Keratinocyte (primary cell): ENCODE data around the gene ZFP62. TPM values are rescaled to one million over a fixed set of nuclear protein-coding genes. Genes with fewer than 3 reads are reported as not detected.

ENCODE experiments used
- DNase-seq: peaks from one replicate; pipeline ENCODE4 v3.0.0-alpha.2; 2011; ENCODE audit warnings: low read depth, missing footprints, low spot score
- FAIRE-seq: peaks from 2 replicates; lab custom pipeline; 2011; peaks lifted over from hg19 to GRCh38; lab: Jason Lieb, UNC
- H2AFZ ChIP-seq: 2 replicates; pipeline ENCODE4 v1.6.0; 2012; ENCODE audit warnings: low read length, control low read depth, inconsistent platforms; ENCODE audit not compliant: control insufficient read depth
- H3K27ac ChIP-seq: 2 replicates; pipeline ENCODE4 v1.5.1; 2011; ENCODE audit warnings: low read length; ENCODE audit not compliant: control insufficient read depth, insufficient read depth
- H3K27me3 ChIP-seq: 3 replicates; pipeline ENCODE4 v1.6.0; 2011; ENCODE audit warnings: low read length; ENCODE audit not compliant: control insufficient read depth, insufficient read depth; ENCODE audit errors: extremely low read depth
- H3K36me3 ChIP-seq, 2 experiments: 2 replicates in 1 of 2; 3 replicates in 1 of 2; pipeline ENCODE4 v1.5.1; 2011; ENCODE audit warnings: low read length in 2 of 2, mild to moderate bottlenecking in 1 of 2; ENCODE audit not compliant: control insufficient read depth in 2 of 2, insufficient read depth in 2 of 2; ENCODE audit errors: extremely low read depth in 1 of 2
- H3K4me1 ChIP-seq: 3 replicates; pipeline ENCODE4 v1.5.1; 2011; ENCODE audit warnings: low read length; ENCODE audit not compliant: control insufficient read depth, insufficient read depth; ENCODE audit errors: extremely low read depth
- H3K4me2 ChIP-seq: 3 replicates; pipeline ENCODE4 v1.6.0; 2011; ENCODE audit warnings: low read depth, low read length; ENCODE audit not compliant: control insufficient read depth, insufficient read depth; ENCODE audit errors: extremely low read depth
- H3K4me3 ChIP-seq, 3 experiments: fragments of 200-600 bp in 1 of 3; sonication (generic) in 1 of 3; 2 replicates in 2 of 3; 3 replicates in 1 of 3; pipeline ENCODE4 v1.5.1; 2011 to 2016; ENCODE audit warnings: low read length in 3 of 3, mild to moderate bottlenecking in 3 of 3, control low read depth in 2 of 3, inconsistent platforms in 1 of 3, low read depth in 1 of 3, mixed read lengths in 1 of 3, mixed run types in 1 of 3, moderate library complexity in 1 of 3; ENCODE audit not compliant: control insufficient read depth in 2 of 3, insufficient read depth in 2 of 3; ENCODE audit errors: extremely low read depth in 1 of 3
- H3K79me2 ChIP-seq: 2 replicates; pipeline ENCODE4 v1.6.0; 2012; ENCODE audit warnings: low read length; ENCODE audit not compliant: control insufficient read depth, insufficient read depth
- H3K9ac ChIP-seq: 3 replicates; pipeline ENCODE4 v1.6.0; 2011; ENCODE audit warnings: low read length; ENCODE audit not compliant: control insufficient read depth, insufficient read depth; ENCODE audit errors: extremely low read depth
- H3K9me1 ChIP-seq: 3 replicates; pipeline ENCODE4 v1.6.0; 2011; ENCODE audit warnings: low read length; ENCODE audit not compliant: control insufficient read depth, insufficient read depth; ENCODE audit errors: extremely low read depth
- H3K9me3 ChIP-seq: 2 replicates; pipeline ENCODE4 v1.5.1; 2012; ENCODE audit warnings: low read depth, low read length; ENCODE audit not compliant: control insufficient read depth
- H4K20me1 ChIP-seq: 3 replicates; pipeline ENCODE4 v1.6.0; 2011; ENCODE audit warnings: low read length; ENCODE audit not compliant: control insufficient read depth, insufficient read depth; ENCODE audit errors: extremely low read depth
- CTCF ChIP-seq, 3 experiments: IDR thresholded peaks in 1 of 3; conservative IDR thresholded peaks in 1 of 3; optimal IDR thresholded peaks in 1 of 3; 2 replicates in 2 of 3; 3 replicates in 1 of 3; pipeline versions ENCODE3 to v1.5.1; 2011; ENCODE audit warnings: low read length in 3 of 3, mild to moderate bottlenecking in 3 of 3, moderate library complexity in 2 of 3, control low read depth in 1 of 3, inconsistent platforms in 1 of 3; ENCODE audit not compliant: insufficient read depth in 2 of 3; ENCODE audit errors: extremely low read depth in 1 of 3
- EZH2 ChIP-seq: IDR thresholded peaks from one replicate; pipeline ENCODE4 v1.6.1; 2012; ENCODE audit warnings: inconsistent platforms, mild to moderate bottlenecking, low read length, moderate library complexity
- dilution Hi-C: fragments of 300-500 bp; cut with MboI; formaldehyde crosslinking; loops from one replicate; pipeline ENCODE4 v1.7.0; 2020; ENCODE audit warnings: low sequenced_read_pairs; ENCODE audit not compliant: extremely low pct_ligation_motif_present
- polyA minus RNA-seq, 3 experiments: library from RNA; depleted of rRNA, polyadenylated mRNA; stranded (reverse); fragments of >200 nt; gene quantifications; 1 replicate in 1 of 3; 2 replicates in 1 of 3; 3 replicates in 1 of 3; pipeline ENCODE4 v1.2.3, GENCODE V29; 2011
- polyA plus RNA-seq, 5 experiments: library from polyadenylated mRNA; depleted of rRNA in 3 of 5; stranded (reverse) in 3 of 5; stranded (forward) in 1 of 5; unstranded in 1 of 5; fragments of >200 nt; gene quantifications; 1 replicate in 1 of 5; 2 replicates in 3 of 5; 3 replicates in 1 of 5; pipeline versions ENCODE4 v1.2.1 to v1.2.3, GENCODE V29; 2011 to 2012; ENCODE audit warnings: missing spikeins in 2 of 5, low read depth in 1 of 5, low replicate concordance in 1 of 5

The ZFP62 gene
- polyA plus RNA-seq (8.4 to 21.5 TPM (median 13.9 TPM) in 3 replicates), polyA minus RNA-seq (1.3 to 12.1 TPM (median 6.8 TPM) in 3 replicates)
- polyA plus RNA-seq (2011; ENCODE audit: low read depth), result 11.3 TPM
- 8.0 and 13.2 TPM in 2 replicates for polyA plus RNA-seq (2011; cell fraction: cytosol; rRNA removed)
- polyA plus RNA-seq (2011; cell fraction: nucleus; rRNA removed), result 30.7 and 42.5 TPM in 2 replicates
- polyA plus RNA-seq (2012; ENCODE audit: low replicate concordance), result 9.7 and 12.8 TPM in 2 replicates
- 8.2 TPM for polyA minus RNA-seq (2011; cell fraction: cytosol; rRNA and poly(A)+ RNA removed)
- 9.3 and 18.0 TPM in 2 replicates for polyA minus RNA-seq (2011; cell fraction: nucleus; rRNA and poly(A)+ RNA removed)

GRCh38 chr5:180860887-180861822 is at the start of gene ZFP62:
Gene ZFP62 (minus strand): TSS chr5:180861276. CDS start chr5:180861219, 57 bp downstream.
- Histone ChIP-seq H3K4me2 (peak within 1 kb of the TSS; percentile 87), H3K36me3 (peaks cover 2 to 9% of the 10 kb centered on the region in 2 experiments), H3K4me3 (peak within 1 kb of the TSS; percentile 88 to 94 (median 92)), H3K9me3 (no peaks in the 10 kb centered on the region), H3K27me3 (no peaks in the 10 kb centered on the region), H3K9ac (peak within 1 kb of the TSS; percentile 90), H3K27ac (peak within 1 kb of the TSS; percentile 87), H3K79me2 (peaks cover 16% of the 10 kb centered on the region), H2AFZ (peak within 1 kb of the TSS; percentile 89), H3K9me1 (no peaks in the 10 kb centered on the region), H4K20me1 (no peaks in the 10 kb centered on the region), H3K4me1 (peaks cover 5% of the 10 kb centered on the region)
- DNase-seq, result peak; percentile 53
- dilution Hi-C loops, result no loop called here
- TF ChIP-seq CTCF (optimal IDR thresholded peaks at IDR 0.05 in 1 of 3, IDR thresholded peaks at IDR 0.05 in 1 of 3, conservative IDR thresholded peaks at IDR 0.05 in 1 of 3; ENCODE audit: extremely low read depth in 1 of 3, insufficient read depth in 2 of 3, low read length in 3 of 3), result no peak
- TF ChIP-seq EZH2, result no peak
- FAIRE-seq, result no peak

GRCh38 chr5:180910735-180911134 is 49.7 kb upstream of the ZFP62 start:
- Histone ChIP-seq H3K4me3 (no peak overlapping the region), H3K79me2 (no peaks in the 10 kb centered on the region), H3K27me3 (no peaks in the 10 kb centered on the region), H3K9me3 (no peaks in the 10 kb centered on the region), H3K4me2 (no peak overlapping the region), H3K4me1 (no peaks in the 10 kb centered on the region), H3K27ac (no peak overlapping the region), H3K9me1 (no peaks in the 10 kb centered on the region), H3K9ac (no peak overlapping the region), H4K20me1 (no peaks in the 10 kb centered on the region), H3K36me3 (no peaks in the 10 kb centered on the region), H2AFZ (no peak overlapping the region)
- TF ChIP-seq EZH2, result no peak
- FAIRE-seq (no peak), DNase-seq (no peak)
- dilution Hi-C loops, result no loop called here
